Measurements from ENCODE around the gene DYDC1. TPM values are rescaled to one million over a fixed set of nuclear protein-coding genes. Genes with fewer than 3 reads are reported as not detected.

DYDC1 gene
- not detected in 2 replicates for total RNA-seq

DNA sequence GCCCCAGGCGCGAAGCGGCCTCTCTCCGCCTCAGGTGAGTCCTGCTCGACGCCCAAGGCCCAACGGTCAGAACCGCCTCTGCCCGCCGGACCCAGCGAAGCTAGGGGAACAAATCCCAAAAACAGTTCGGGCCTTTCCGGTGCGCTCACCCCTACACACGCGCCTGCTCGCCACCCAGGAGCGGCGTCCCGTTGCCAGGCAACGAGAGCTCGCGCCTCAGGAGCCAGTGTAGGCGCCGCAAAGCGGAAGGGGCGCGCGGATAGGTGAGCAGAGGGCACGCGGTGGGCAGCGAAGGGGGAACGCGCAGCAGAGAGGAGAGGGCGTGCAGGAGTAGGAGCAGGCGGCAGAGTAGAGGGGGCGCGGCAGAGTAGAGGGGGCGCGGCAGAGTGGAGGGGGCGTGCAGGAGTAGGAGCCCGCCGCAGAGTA, at the start of gene DYDC1, which contains the start of gene DYDC2:
DYDC1 (minus strand) TSS at position 193 of the 426 bp plus-strand sequence. CDS start 4,154 bp downstream, outside the sequence.
DYDC2 (plus strand) TSS at position 219 of the 426 bp plus-strand sequence. CDS start 5,663 bp downstream, outside the sequence.

GRCh38 chr10:80289451-80290287, 66.9 kb downstream of the DYDC1 start, which contains the start of gene MAT1A:
TSS of gene MAT1A (minus strand) at chr10:80289658. CDS start at chr10:80289423, 235 bp downstream.

Other genes starting within 250 kb of the DYDC1 start
- gene PLAC9, start 224.0 kb downstream of the DYDC1 start, total RNA-seq, result 16.6 and 23.6 TPM in 2 replicates
- 203 and 206 TPM in 2 replicates for gene ANXA11, start 151.2 kb downstream of the DYDC1 start, total RNA-seq
- not detected in 2 replicates for gene MAT1A, start 67.1 kb downstream of the DYDC1 start, total RNA-seq
- not detected in 2 replicates for gene DYDC2, start within 50 bp of the DYDC1 start, total RNA-seq
- 16.4 and 23.7 TPM in 2 replicates for gene PRXL2A, start 51.8 kb upstream of the DYDC1 start, total RNA-seq
- gene TSPAN14, start 97.6 kb upstream of the DYDC1 start, total RNA-seq, result 28.6 and 34.5 TPM in 2 replicates
- gene SH2D4B, start 181.1 kb upstream of the DYDC1 start, total RNA-seq, result not detected in 2 replicates